Endothelial cell of umbilical vein (primary cell): Measurements from ENCODE around the gene GALNT2. TPM values are rescaled to one million over a fixed set of nuclear protein-coding genes. Genes with fewer than 3 reads are reported as not detected.

ENCODE experiments used
- BruUV-seq: library from RNA; stranded (reverse); fragments of 400-500 nt; replicated peaks from 2 replicates; lab custom pipeline; 2021; lab: Mats Ljungman, UMichigan
- CTCF ChIA-PET: fragments of 300-600, 350-600 bp; sonication (Branson Sonifier 250); formaldehyde crosslinking; loops from one replicate; lab custom pipeline; 2021; ENCODE audit warnings: antibody characterized with exemption, inconsistent platforms; lab: Charles Lee
- POLR2A ChIA-PET: fragments of 300-600, 350-600 bp; sonication (Branson Sonifier 250); formaldehyde crosslinking; loops from one replicate; lab custom pipeline; 2021; ENCODE audit warnings: antibody characterized with exemption, inconsistent platforms; lab: Charles Lee
- DNase-seq: peaks from one replicate; pipeline ENCODE4 v3.0.0-alpha.2; 2011; ENCODE audit warnings: low read depth, low spot score
- FAIRE-seq: peaks from 2 replicates; lab custom pipeline; 2011; peaks lifted over from hg19 to GRCh38; lab: Jason Lieb, UNC
- H2AFZ ChIP-seq: 2 replicates; pipeline ENCODE4 v1.6.0; 2012; ENCODE audit warnings: low read depth, low read length, control low read depth, inconsistent platforms
- H3K27ac ChIP-seq: 2 replicates; pipeline ENCODE4 v1.5.1; 2011; ENCODE audit warnings: low read depth, mild to moderate bottlenecking, control low read depth, low read length, moderate library complexity; ENCODE audit not compliant: insufficient read depth
- H3K27me3 ChIP-seq, 2 experiments: 2 replicates each; pipeline versions ENCODE4 v1.6.0 to v1.6.1; 2011; ENCODE audit warnings: low read length in 2 of 2, mixed read lengths in 1 of 2; ENCODE audit not compliant: control insufficient read depth in 2 of 2, insufficient read depth in 2 of 2
- H3K36me3 ChIP-seq, 2 experiments: 2 replicates in 1 of 2; 3 replicates in 1 of 2; pipeline ENCODE4 v1.5.1; 2011; ENCODE audit warnings: low read length in 2 of 2, mild to moderate bottlenecking in 1 of 2, moderate library complexity in 1 of 2; ENCODE audit not compliant: control insufficient read depth in 2 of 2, insufficient read depth in 2 of 2; ENCODE audit errors: extremely low read depth in 1 of 2
- H3K4me1 ChIP-seq: 3 replicates; pipeline ENCODE4 v1.5.1; 2011; ENCODE audit warnings: mild to moderate bottlenecking, low read length; ENCODE audit not compliant: control insufficient read depth, insufficient read depth; ENCODE audit errors: extremely low read depth
- H3K4me2 ChIP-seq: 2 replicates; pipeline ENCODE4 v1.6.1; 2011; ENCODE audit warnings: low read length, control low read depth, mixed read lengths; ENCODE audit not compliant: insufficient read depth
- H3K4me3 ChIP-seq, 3 experiments: fragments of 200-600 bp in 1 of 3; sonication (generic), shearing (Covaris generic) in 1 of 3; replicated peaks in 1 of 3; 2 replicates each; pipeline ENCODE4 v1.5.1; 2011 to 2016; ENCODE audit warnings: control low read depth in 3 of 3, low read length in 3 of 3, mild to moderate bottlenecking in 2 of 3, inconsistent platforms in 1 of 3, low read depth in 1 of 3, moderate library complexity in 1 of 3; ENCODE audit not compliant: insufficient read depth in 1 of 3
- H3K79me2 ChIP-seq: 2 replicates; pipeline ENCODE4 v1.6.0; 2012; ENCODE audit warnings: low read length, inconsistent platforms; ENCODE audit not compliant: control insufficient read depth, insufficient read depth
- H3K9ac ChIP-seq: replicated peaks from 2 replicates; pipeline ENCODE3; 2011; ENCODE audit warnings: low read length, control low read depth; ENCODE audit not compliant: insufficient read depth; ENCODE audit errors: extremely low read depth
- H3K9me1 ChIP-seq: replicated peaks from 3 replicates; pipeline ENCODE4 v1.6.0; 2011; ENCODE audit warnings: mild to moderate bottlenecking, low read length; ENCODE audit not compliant: control insufficient read depth, insufficient read depth; ENCODE audit errors: extremely low read depth
- H3K9me3 ChIP-seq: replicated peaks from 2 replicates; pipeline ENCODE4 v1.5.1; 2012; ENCODE audit warnings: low read length, inconsistent platforms; ENCODE audit not compliant: control insufficient read depth, insufficient read depth
- H4K20me1 ChIP-seq: replicated peaks from 2 replicates; pipeline ENCODE3; 2011; ENCODE audit warnings: mild to moderate bottlenecking, low read length; ENCODE audit not compliant: control insufficient read depth, insufficient read depth; ENCODE audit errors: extremely low read depth
- CTCF ChIP-seq, 2 donors: IDR thresholded peaks; 1 replicate in 1 of 2; 2 replicates in 1 of 2; pipeline ENCODE4 v1.5.1; 2011; ENCODE audit warnings: low read length in 2 of 2, mild to moderate bottlenecking in 2 of 2, moderate library complexity in 2 of 2, control low read depth in 1 of 2, inconsistent platforms in 1 of 2, low read depth in 1 of 2; ENCODE audit not compliant: insufficient read depth in 1 of 2; ENCODE audit errors: extremely low read depth in 1 of 2
- EZH2 ChIP-seq: IDR thresholded peaks from 2 replicates; pipeline ENCODE4 v1.6.1; 2012; ENCODE audit warnings: borderline replicate concordance, low read depth, mild to moderate bottlenecking, moderate library complexity, low read length, inconsistent platforms; ENCODE audit not compliant: severe bottlenecking
- FOS ChIP-seq: IDR thresholded peaks from 2 replicates; pipeline ENCODE4 v1.6.1; 2011; ENCODE audit warnings: mild to moderate bottlenecking, low read length, moderate library complexity, borderline replicate concordance; ENCODE audit not compliant: insufficient read depth
- GATA2 ChIP-seq: IDR thresholded peaks from 2 replicates; pipeline ENCODE4 v1.7.0; 2011; ENCODE audit warnings: low read depth, mild to moderate bottlenecking, moderate library complexity, mixed read lengths, low read length; ENCODE audit not compliant: insufficient read length, insufficient read depth
- JUN ChIP-seq: IDR thresholded peaks from 2 replicates; pipeline ENCODE4 v1.6.1; 2011; ENCODE audit warnings: borderline replicate concordance, low read depth; ENCODE audit not compliant: insufficient read length, insufficient read depth
- MYC ChIP-seq: IDR thresholded peaks from one replicate; pipeline ENCODE4 v1.6.1; 2011; ENCODE audit warnings: mild to moderate bottlenecking, low read depth, low read length
- POLR2A ChIP-seq: IDR thresholded peaks from 2 replicates; pipeline ENCODE4 v1.6.1; 2012; ENCODE audit warnings: low read depth, mild to moderate bottlenecking, control low read depth, low read length
- POLR2AphosphoS5 ChIP-seq: IDR thresholded peaks from 2 replicates; pipeline ENCODE4 v1.6.1; 2012; ENCODE audit warnings: low read depth, mild to moderate bottlenecking, control low read depth, low read length, moderate library complexity; ENCODE audit not compliant: insufficient read depth
- dilution Hi-C: fragments of 300-500 bp; cut with MboI; formaldehyde crosslinking; loops from one replicate; pipeline ENCODE4 v1.15.0; 2019; ENCODE audit warnings: low sequenced_read_pairs; ENCODE audit not compliant: extremely low pct_ligation_motif_present
- intact Hi-C: fragments of 100-400 bp; cut with micrococcal nuclease; formaldehyde crosslinking; loops from one replicate; pipeline ENCODE4 v1.10.0; 2022
- polyA plus RNA-seq, 4 experiments: library from polyadenylated mRNA; depleted of rRNA in 3 of 4; stranded (reverse) in 3 of 4; unstranded in 1 of 4; fragments of >200 nt; gene quantifications; 2 replicates each; pipeline versions ENCODE4 v1.2.1 to v1.2.3, GENCODE V29; 2011 to 2012; ENCODE audit warnings: missing spikeins in 1 of 4
- total RNA-seq: library from RNA; stranded (reverse); gene quantifications from 2 replicates; pipeline ENCODE4 v1.2.3, GENCODE V29; 2021
- TF ChIP-seq, protein P1 (sequence below): IDR thresholded peaks from 2 replicates; pipeline ENCODE4 v1.6.1; 2011; ENCODE audit not compliant: insufficient read depth, insufficient read length

Gene GALNT2
- total and polyA plus RNA-seq, 2 donors (not counting 3 experiments of a cell fraction or from before 2014, with no cell fraction given): 56.3 to 77.5 TPM

- H3K4me1 ChIP-seq: no peaks in the 10 kb centered on the region
- intact Hi-C loops: no loop called here
- no peak overlapping the region for H3K9ac ChIP-seq
- TF ChIP-seq EZH2 (no peak), FOS (no peak), MYC (no peak), JUN (no peak), CTCF (IDR thresholded peaks at IDR 0.05; ENCODE audit: extremely low read depth in 1 of 2, insufficient read depth in 1 of 2, low read depth in 1 of 2, low read length in 2 of 2) (no peak), POLR2AphosphoS5 (no peak), GATA2 (no peak), POLR2A (no peak)
- TF ChIP-seq, protein P1, sequence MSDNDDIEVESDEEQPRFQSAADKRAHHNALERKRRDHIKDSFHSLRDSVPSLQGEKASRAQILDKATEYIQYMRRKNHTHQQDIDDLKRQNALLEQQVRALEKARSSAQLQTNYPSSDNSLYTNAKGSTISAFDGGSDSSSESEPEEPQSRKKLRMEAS: no peak
- dilution Hi-C loops: no loop called here
- DNase-seq (no peak), FAIRE-seq (no peak)
- H3K4me3 ChIP-seq: no peak overlapping the region
- peaks cover 0 to 2% of the 10 kb centered on the region in 2 experiments for H3K27me3 ChIP-seq
- CTCF ChIA-PET: no interaction called here
- H4K20me1 ChIP-seq: no peaks in the 10 kb centered on the region
- no TSS peak for BruUV-seq
- no peak overlapping the region for H3K4me2 ChIP-seq
- no peaks in the 10 kb centered on the region for H3K9me3 ChIP-seq
- no peaks in the 10 kb centered on the region for H3K36me3 ChIP-seq
- no peaks in the 10 kb centered on the region for H3K9me1 ChIP-seq
- POLR2A ChIA-PET: no interaction called here
- H3K27ac ChIP-seq: no peak overlapping the region
- H3K79me2 ChIP-seq: no peaks in the 10 kb centered on the region
- H2AFZ ChIP-seq: no peak overlapping the region
Observed at GRCh38 chr1:230022666-230023380, 44.2 kb upstream of the GALNT2 start.
